ENCODE measurements around the gene RFTN1. TPM values are rescaled to one million over a fixed set of nuclear protein-coding genes. Genes with fewer than 3 reads are reported as not detected.

Gene RFTN1
- total and polyA plus RNA-seq, 2 donors (not counting 1 experiment from before 2014, with no cell fraction given): 32.4 to 156 TPM

GRCh38 chr3:16430717-16431630, 82.5 kb downstream of the RFTN1 start:
- POLR2A ChIA-PET: interaction anchor here (0.7 to 1.9 kb wide), 4 partner anchors 51 to 85 kb away, joined by 4 to 10 read pairs (median 6); partner anchors contain the start of gene RFTN1
- WGBS (ENCODE audit: insufficient coverage): 56% methylated on average over 7 of the region's 11 CpGs
- peak overlapping the region; percentile 17 for H3K27ac Mint-ChIP-seq
- TF ChIP-seq EZH2 (IDR thresholded peaks at IDR 0.05; ENCODE audit: borderline replicate concordance, insufficient read depth, low read depth, low read length, poor library complexity, severe bottlenecking): no peak
- TF ChIP-seq CTCF (IDR thresholded peaks at IDR 0.05): no peak
- DNase-seq (peak; percentile 85), ATAC-seq (ENCODE audit: low read depth) (peak; percentile 87)
- H3K27ac ChIP-seq (ENCODE audit: low read length in 2 of 2): no peak overlapping the region
- peaks cover 7 to 21% of the 10 kb centered on the region in 2 experiments for H3K36me3 ChIP-seq (replicated peaks in 1 of 2; ENCODE audit: control extremely low read depth in 1 of 2, control insufficient read depth in 1 of 2, extremely low read depth in 1 of 2, insufficient read depth in 2 of 2, low read length in 1 of 2)
- H3K79me2 ChIP-seq (ENCODE audit: control insufficient read depth, insufficient read depth, low read length): peaks cover 90% of the 10 kb centered on the region
- intact Hi-C loops (cut with micrococcal nuclease): loop anchor here (1.0 to 5.0 kb wide), 5 partner anchors 36 to 139 kb away; no protein-coding TSS in a partner anchor
- peaks cover 6% of the 10 kb centered on the region for H3K27me3 Mint-ChIP-seq
- no peaks in the 10 kb centered on the region for H3K9me3 Mint-ChIP-seq (ENCODE audit: insufficient read depth)
- H4K20me1 ChIP-seq (ENCODE audit: control insufficient read depth, insufficient read depth, low read length, poor library complexity, severe bottlenecking): peaks cover 64% of the 10 kb centered on the region
- H3K4me3 Mint-ChIP-seq: peak overlapping the region; percentile 67
- peaks cover 45 to 51% of the 10 kb centered on the region in 2 donors for H3K4me1 ChIP-seq (ENCODE audit: control insufficient read depth in 2 of 2, insufficient read depth in 2 of 2, low read length in 2 of 2)
- H2AFZ ChIP-seq (ENCODE audit: insufficient read depth, low read depth, low read length, poor library complexity, severe bottlenecking): no peak overlapping the region
- peaks cover 0 to 5% (median 0%) of the 10 kb centered on the region in 4 experiments for H3K27me3 ChIP-seq (replicated peaks in 1 of 4; ENCODE audit: control extremely low read depth in 1 of 4, control insufficient read depth in 3 of 4, insufficient read depth in 4 of 4, low read length in 3 of 4)
- peak overlapping the region; percentile 70 for H3K4me2 ChIP-seq (replicated peaks; ENCODE audit: low read depth, low read length, poor library complexity, severe bottlenecking)
- CTCF ChIA-PET: interaction anchor here (0.6 to 1.5 kb wide), 9 partner anchors 10 to 810 kb away, joined by 3 to 6 read pairs (median 3); partner anchors contain the start of gene RFTN1
- no peak overlapping the region for H3K9ac ChIP-seq (ENCODE audit: low read length)
- peak overlapping the region in 1 of 5 experiments; percentile 6 for H3K4me3 ChIP-seq (ENCODE audit: control extremely low read depth in 1 of 5, extremely low read depth in 1 of 5, insufficient read depth in 1 of 5, low read depth in 2 of 5, low read length in 4 of 5)
- H3K9me3 ChIP-seq (ENCODE audit: control extremely low read depth in 1 of 3, control insufficient read depth in 2 of 3, insufficient read depth in 1 of 3, low read length in 2 of 3): peaks cover 0 to 1% (median 0%) of the 10 kb centered on the region in 3 donors
- H3K4me1 Mint-ChIP-seq: peaks cover 59% of the 10 kb centered on the region
